ENCODE measurements around the gene PLA2G4E. TPM values are rescaled to one million over a fixed set of nuclear protein-coding genes. Genes with fewer than 3 reads are reported as not detected.

PLA2G4E gene
- total RNA-seq, 1 experiment from 2014 or later: not detected

DNA sequence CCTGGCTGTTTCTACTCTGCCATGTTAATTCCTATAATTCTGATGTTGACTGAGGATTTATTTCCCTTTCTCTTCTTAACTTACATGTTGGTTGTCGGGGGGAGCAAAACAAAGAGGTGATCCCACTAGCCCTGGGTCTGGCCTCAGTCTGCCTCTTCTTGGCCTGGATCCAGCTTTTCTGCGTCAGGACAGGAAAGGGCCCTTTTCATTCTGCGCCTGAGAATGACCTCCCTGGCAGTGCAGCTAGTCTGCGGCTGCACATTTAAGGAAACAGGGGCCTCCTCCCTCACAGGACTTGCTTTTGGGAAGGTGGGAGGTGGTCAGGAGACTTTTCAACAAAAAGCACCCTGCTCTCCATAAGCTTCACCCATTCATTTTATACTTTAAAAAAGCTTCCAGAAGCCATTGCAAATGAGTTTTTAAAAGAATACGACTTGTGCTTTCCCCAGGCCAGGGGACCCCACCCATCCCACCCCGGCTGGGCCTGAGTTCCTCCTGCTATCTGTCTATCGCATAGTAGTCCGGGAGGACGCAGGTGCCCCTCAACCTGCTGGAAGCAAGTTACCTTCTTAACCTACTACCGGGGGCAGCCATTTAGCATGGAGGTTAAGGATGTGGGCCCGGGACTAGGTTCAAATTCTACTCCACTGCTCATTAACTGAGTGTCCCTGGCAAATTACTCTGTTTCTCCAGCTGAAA, 27.2 kb downstream of the PLA2G4E start:
- ATAC-seq (no peak), DNase-seq (no peak)
- no peak overlapping the region for H3K27ac ChIP-seq (ENCODE audit: low read length)
- no peaks in the 10 kb centered on the region for H3K36me3 ChIP-seq (ENCODE audit: low read depth, low read length)
- H4K20me1 ChIP-seq (ENCODE audit: low read length): no peaks in the 10 kb centered on the region
- BruUV-seq (replicated peaks): no TSS peak
- no peak overlapping the region for H2AFZ ChIP-seq (ENCODE audit: low read length)
- no peak overlapping the region for H3K4me2 ChIP-seq (ENCODE audit: low read length)
- no peak overlapping the region for H3K4me3 ChIP-seq (ENCODE audit: low read length)
- no peaks in the 10 kb centered on the region for H3K27me3 ChIP-seq (ENCODE audit: low read length)
- no peaks in the 10 kb centered on the region for H3K9me2 ChIP-seq (replicated peaks; ENCODE audit: low read length)
- H3K9me3 ChIP-seq (ENCODE audit: low read length): no peaks in the 10 kb centered on the region
- no peaks in the 10 kb centered on the region for H3K79me2 ChIP-seq (ENCODE audit: low read length)
- no peaks in the 10 kb centered on the region for H3F3A ChIP-seq (ENCODE audit: low read length, unreplicated experiment)
- no peak overlapping the region for H3K9ac ChIP-seq (ENCODE audit: low read length)
- POLR2A ChIA-PET (ENCODE audit: unreplicated experiment): no interaction called here
- H3K4me1 ChIP-seq (ENCODE audit: insufficient read depth, low read length): no peaks in the 10 kb centered on the region
- CTCF ChIA-PET: no interaction called here
- TF ChIP-seq, protein P1, sequence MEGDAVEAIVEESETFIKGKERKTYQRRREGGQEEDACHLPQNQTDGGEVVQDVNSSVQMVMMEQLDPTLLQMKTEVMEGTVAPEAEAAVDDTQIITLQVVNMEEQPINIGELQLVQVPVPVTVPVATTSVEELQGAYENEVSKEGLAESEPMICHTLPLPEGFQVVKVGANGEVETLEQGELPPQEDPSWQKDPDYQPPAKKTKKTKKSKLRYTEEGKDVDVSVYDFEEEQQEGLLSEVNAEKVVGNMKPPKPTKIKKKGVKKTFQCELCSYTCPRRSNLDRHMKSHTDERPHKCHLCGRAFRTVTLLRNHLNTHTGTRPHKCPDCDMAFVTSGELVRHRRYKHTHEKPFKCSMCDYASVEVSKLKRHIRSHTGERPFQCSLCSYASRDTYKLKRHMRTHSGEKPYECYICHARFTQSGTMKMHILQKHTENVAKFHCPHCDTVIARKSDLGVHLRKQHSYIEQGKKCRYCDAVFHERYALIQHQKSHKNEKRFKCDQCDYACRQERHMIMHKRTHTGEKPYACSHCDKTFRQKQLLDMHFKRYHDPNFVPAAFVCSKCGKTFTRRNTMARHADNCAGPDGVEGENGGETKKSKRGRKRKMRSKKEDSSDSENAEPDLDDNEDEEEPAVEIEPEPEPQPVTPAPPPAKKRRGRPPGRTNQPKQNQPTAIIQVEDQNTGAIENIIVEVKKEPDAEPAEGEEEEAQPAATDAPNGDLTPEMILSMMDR (conservative IDR thresholded peaks at IDR 0.05; ENCODE audit: low read depth, low read length): no peak
- intact Hi-C loops (cut with micrococcal nuclease): no loop called here

GRCh38 chr15:41992803-41993190, 28.0 kb downstream of the PLA2G4E start:
- H3K27ac ChIP-seq (ENCODE audit: low read length): no peak overlapping the region
- H3K9me3 ChIP-seq (ENCODE audit: low read length): no peaks in the 10 kb centered on the region
- no peaks in the 10 kb centered on the region for H3K79me2 ChIP-seq (ENCODE audit: low read length)
- ATAC-seq (no peak), DNase-seq (no peak)
- intact Hi-C loops (cut with micrococcal nuclease): no loop called here
- H3K36me3 ChIP-seq (ENCODE audit: low read depth, low read length): no peaks in the 10 kb centered on the region
- TF ChIP-seq, protein P1 (conservative IDR thresholded peaks at IDR 0.05; ENCODE audit: low read depth, low read length): no peak
- TF ChIP-seq EZH2 (IDR thresholded peaks at IDR 0.05; ENCODE audit: low read length, unreplicated experiment) (no peak), EZH2phosphoT487 (IDR thresholded peaks at IDR 0.05; ENCODE audit: borderline replicate concordance, low read length) (no peak)
- H3K4me2 ChIP-seq (ENCODE audit: low read length): no peak overlapping the region
- no peak overlapping the region for H3K9ac ChIP-seq (ENCODE audit: low read length)
- H3F3A ChIP-seq (ENCODE audit: low read length, unreplicated experiment): no peaks in the 10 kb centered on the region
- no peaks in the 10 kb centered on the region for H4K20me1 ChIP-seq (ENCODE audit: low read length)
- no peaks in the 10 kb centered on the region for H3K27me3 ChIP-seq (ENCODE audit: low read length)
- POLR2A ChIA-PET (ENCODE audit: unreplicated experiment): no interaction called here
- CTCF ChIA-PET: interaction anchor here (1.1 kb wide), 1 partner anchor 92 kb away, joined by 5 read pairs; no protein-coding TSS in a partner anchor
- no peaks in the 10 kb centered on the region for H3K9me2 ChIP-seq (replicated peaks; ENCODE audit: low read length)
- no TSS peak for BruUV-seq (replicated peaks)
- H3K4me1 ChIP-seq (ENCODE audit: insufficient read depth, low read length): no peaks in the 10 kb centered on the region
- H3K4me3 ChIP-seq (ENCODE audit: low read length): no peak overlapping the region
- no peak overlapping the region for H2AFZ ChIP-seq (ENCODE audit: low read length)

DNA sequence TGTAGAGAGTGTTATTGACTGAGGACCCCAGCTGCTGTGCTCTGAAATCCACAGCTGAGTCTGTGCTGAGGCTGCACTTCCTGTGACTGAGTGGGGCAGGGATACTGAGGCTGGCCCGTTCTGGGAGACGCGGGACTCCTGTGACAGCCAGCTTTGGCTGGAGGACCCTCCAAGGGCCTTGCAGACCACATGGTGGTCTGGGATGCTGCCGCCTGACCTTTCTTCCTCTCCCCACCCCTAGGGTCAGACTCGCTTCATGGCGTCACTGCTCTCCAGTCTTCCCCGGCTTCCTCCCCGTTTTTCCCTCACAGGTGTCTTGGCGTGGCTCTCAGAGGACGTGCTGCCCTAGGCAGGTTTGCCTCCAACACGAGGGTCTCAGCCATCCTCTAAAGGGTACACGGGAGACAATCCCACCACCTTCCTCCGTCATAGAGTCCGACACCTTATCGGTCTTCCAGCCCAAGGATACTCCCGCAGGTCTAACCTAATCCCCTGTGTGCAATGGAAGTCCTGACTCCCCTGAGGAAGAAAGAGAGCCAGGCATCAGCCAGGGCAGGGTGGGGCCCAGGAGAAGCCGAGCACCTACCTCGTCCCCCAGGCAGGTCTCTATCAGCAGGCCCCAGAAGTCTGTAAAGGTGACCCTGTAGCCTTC, 28.6 kb downstream of the PLA2G4E start:
- intact Hi-C loops (cut with micrococcal nuclease): no loop called here

More for the DNA sequence above, 28.6 kb downstream of the PLA2G4E start:
- Histone ChIP-seq H3K4me1 (ENCODE audit: insufficient read depth, low read length) (no peaks in the 10 kb centered on the region), H3K27ac (ENCODE audit: low read length) (no peak overlapping the region), H3K9ac (ENCODE audit: low read length) (no peak overlapping the region), H3K79me2 (ENCODE audit: low read length) (no peaks in the 10 kb centered on the region), H4K20me1 (ENCODE audit: low read length) (no peaks in the 10 kb centered on the region), H3K9me3 (ENCODE audit: low read length) (no peaks in the 10 kb centered on the region), H3K4me3 (ENCODE audit: low read length) (no peak overlapping the region), H3F3A (ENCODE audit: low read length, unreplicated experiment) (no peaks in the 10 kb centered on the region), H3K36me3 (ENCODE audit: low read depth, low read length) (no peaks in the 10 kb centered on the region), H3K9me2 (replicated peaks; ENCODE audit: low read length) (no peaks in the 10 kb centered on the region), H3K4me2 (ENCODE audit: low read length) (no peak overlapping the region), H3K27me3 (ENCODE audit: low read length) (no peaks in the 10 kb centered on the region), H2AFZ (ENCODE audit: low read length) (no peak overlapping the region)
- ChIA-PET CTCF (interaction anchor here (1.1 kb wide), 1 partner anchor 92 kb away, joined by 5 read pairs; no protein-coding TSS in a partner anchor), POLR2A (ENCODE audit: unreplicated experiment) (no interaction called here)
- TF ChIP-seq EZH2 (IDR thresholded peaks at IDR 0.05; ENCODE audit: low read length, unreplicated experiment): no peak
- TF ChIP-seq EZH2phosphoT487 (IDR thresholded peaks at IDR 0.05; ENCODE audit: borderline replicate concordance, low read length): no peak
- TF ChIP-seq, protein P1 (conservative IDR thresholded peaks at IDR 0.05; ENCODE audit: low read depth, low read length): no peak
- BruUV-seq (replicated peaks): no TSS peak
- DNase-seq (no peak), ATAC-seq (no peak)
